MM.1S (cell line): Measurements from ENCODE around the gene TBX18.

Source experiments
- EZH2 ChIP-seq: fragments of 300-600 bp; sonication (generic); optimal IDR thresholded peaks from 2 replicates; pipeline ENCODE3; 2017; ENCODE audit warnings: low read depth, mild to moderate bottlenecking, antibody characterized with exemption, low read length, mixed read lengths
- EZH2phosphoT487 ChIP-seq: fragments of 300-600 bp; sonication (generic); IDR thresholded peaks from 2 replicates; pipeline ENCODE4 v1.6.1; 2018; ENCODE audit warnings: antibody characterized with exemption, low read length
- TF ChIP-seq, protein P1 (sequence below): fragments of 300-600 bp; sonication (generic); IDR thresholded peaks from 2 replicates; pipeline ENCODE4 v1.5.1; 2016; ENCODE audit warnings: antibody characterized with exemption, low read length, mixed read lengths

DNA sequence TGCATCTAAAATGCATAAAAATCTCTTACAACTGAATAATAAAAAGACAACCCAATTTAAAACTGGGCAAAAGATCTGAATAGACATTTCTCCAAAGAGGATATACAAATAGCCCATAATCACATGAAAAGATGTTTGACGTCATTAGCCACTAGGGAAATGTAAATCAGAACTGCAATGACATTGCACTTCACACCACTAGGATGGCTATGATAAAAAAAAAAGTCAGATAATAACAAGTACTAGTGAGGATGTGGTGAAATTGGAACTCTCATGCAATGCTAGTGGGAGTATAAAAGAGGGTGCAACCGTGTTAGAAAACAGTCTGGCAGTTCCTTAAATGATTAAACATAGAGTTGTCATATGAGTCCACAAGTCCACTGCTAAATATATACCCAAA, 24.3 kb upstream of the TBX18 start:
- no peak for TF ChIP-seq EZH2
- TF ChIP-seq, protein P1, sequence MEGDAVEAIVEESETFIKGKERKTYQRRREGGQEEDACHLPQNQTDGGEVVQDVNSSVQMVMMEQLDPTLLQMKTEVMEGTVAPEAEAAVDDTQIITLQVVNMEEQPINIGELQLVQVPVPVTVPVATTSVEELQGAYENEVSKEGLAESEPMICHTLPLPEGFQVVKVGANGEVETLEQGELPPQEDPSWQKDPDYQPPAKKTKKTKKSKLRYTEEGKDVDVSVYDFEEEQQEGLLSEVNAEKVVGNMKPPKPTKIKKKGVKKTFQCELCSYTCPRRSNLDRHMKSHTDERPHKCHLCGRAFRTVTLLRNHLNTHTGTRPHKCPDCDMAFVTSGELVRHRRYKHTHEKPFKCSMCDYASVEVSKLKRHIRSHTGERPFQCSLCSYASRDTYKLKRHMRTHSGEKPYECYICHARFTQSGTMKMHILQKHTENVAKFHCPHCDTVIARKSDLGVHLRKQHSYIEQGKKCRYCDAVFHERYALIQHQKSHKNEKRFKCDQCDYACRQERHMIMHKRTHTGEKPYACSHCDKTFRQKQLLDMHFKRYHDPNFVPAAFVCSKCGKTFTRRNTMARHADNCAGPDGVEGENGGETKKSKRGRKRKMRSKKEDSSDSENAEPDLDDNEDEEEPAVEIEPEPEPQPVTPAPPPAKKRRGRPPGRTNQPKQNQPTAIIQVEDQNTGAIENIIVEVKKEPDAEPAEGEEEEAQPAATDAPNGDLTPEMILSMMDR, result no peak
- TF ChIP-seq EZH2phosphoT487, result no peak
